Ishikawa (cell line): Measurements from ENCODE around the gene ATR.

Experiments
- CREB1 ChIP-seq: IDR thresholded peaks from 2 replicates; pipeline ENCODE4 v1.6.1; 2012; ENCODE audit warnings: low read depth
- EGR1 ChIP-seq: IDR thresholded peaks from 2 replicates; pipeline ENCODE4 v1.6.1; 2012
- EP300 ChIP-seq: IDR thresholded peaks from 2 replicates; pipeline ENCODE4 v1.6.1; 2012; ENCODE audit warnings: borderline replicate concordance
- FOXM1 ChIP-seq: IDR thresholded peaks from 2 replicates; pipeline ENCODE4 v1.6.1; 2012; ENCODE audit warnings: low read depth, borderline replicate concordance
- NFIC ChIP-seq: IDR thresholded peaks from 2 replicates; pipeline ENCODE4 v1.6.1; 2012
- RAD21 ChIP-seq: IDR thresholded peaks from 2 replicates; pipeline ENCODE4 v1.6.1; 2012; ENCODE audit warnings: low read depth
- TAF1 ChIP-seq: IDR thresholded peaks from 2 replicates; pipeline ENCODE4 v1.6.1; 2012; ENCODE audit warnings: low read depth, mild to moderate bottlenecking
- YY1 ChIP-seq: IDR thresholded peaks from 2 replicates; pipeline ENCODE4 v1.6.1; 2012; ENCODE audit warnings: low read depth
- TF ChIP-seq, protein P1 (sequence below): IDR thresholded peaks from 2 replicates; pipeline ENCODE4 v1.6.1; 2012
- TF ChIP-seq, protein P2 (sequence below): IDR thresholded peaks from 2 replicates; pipeline ENCODE4 v1.6.1; 2012; ENCODE audit warnings: low read depth, mild to moderate bottlenecking

DNA sequence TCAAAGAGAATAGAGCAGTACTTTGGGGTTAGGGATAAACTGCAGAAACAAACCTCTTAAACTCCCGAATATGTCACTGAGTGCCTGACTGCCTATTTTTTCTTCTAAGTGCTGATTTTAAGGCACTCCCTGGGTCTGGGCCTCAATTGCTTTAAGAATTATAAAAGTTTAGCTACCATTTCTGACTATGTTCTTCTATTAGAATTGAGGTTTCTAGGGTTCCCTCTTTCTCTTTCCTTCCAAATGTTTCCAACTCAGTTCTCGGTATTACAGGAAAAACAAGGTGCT is 46.6 kb upstream of the ATR start:
- TF ChIP-seq YY1: no peak
- TF ChIP-seq, protein P1, sequence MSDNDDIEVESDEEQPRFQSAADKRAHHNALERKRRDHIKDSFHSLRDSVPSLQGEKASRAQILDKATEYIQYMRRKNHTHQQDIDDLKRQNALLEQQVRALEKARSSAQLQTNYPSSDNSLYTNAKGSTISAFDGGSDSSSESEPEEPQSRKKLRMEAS: no peak
- no peak for TF ChIP-seq FOXM1
- TF ChIP-seq CREB1: no peak
- TF ChIP-seq EP300: no peak
- TF ChIP-seq NFIC: no peak
- no peak for TF ChIP-seq RAD21
- TF ChIP-seq TAF1: no peak
- TF ChIP-seq, protein P2, sequence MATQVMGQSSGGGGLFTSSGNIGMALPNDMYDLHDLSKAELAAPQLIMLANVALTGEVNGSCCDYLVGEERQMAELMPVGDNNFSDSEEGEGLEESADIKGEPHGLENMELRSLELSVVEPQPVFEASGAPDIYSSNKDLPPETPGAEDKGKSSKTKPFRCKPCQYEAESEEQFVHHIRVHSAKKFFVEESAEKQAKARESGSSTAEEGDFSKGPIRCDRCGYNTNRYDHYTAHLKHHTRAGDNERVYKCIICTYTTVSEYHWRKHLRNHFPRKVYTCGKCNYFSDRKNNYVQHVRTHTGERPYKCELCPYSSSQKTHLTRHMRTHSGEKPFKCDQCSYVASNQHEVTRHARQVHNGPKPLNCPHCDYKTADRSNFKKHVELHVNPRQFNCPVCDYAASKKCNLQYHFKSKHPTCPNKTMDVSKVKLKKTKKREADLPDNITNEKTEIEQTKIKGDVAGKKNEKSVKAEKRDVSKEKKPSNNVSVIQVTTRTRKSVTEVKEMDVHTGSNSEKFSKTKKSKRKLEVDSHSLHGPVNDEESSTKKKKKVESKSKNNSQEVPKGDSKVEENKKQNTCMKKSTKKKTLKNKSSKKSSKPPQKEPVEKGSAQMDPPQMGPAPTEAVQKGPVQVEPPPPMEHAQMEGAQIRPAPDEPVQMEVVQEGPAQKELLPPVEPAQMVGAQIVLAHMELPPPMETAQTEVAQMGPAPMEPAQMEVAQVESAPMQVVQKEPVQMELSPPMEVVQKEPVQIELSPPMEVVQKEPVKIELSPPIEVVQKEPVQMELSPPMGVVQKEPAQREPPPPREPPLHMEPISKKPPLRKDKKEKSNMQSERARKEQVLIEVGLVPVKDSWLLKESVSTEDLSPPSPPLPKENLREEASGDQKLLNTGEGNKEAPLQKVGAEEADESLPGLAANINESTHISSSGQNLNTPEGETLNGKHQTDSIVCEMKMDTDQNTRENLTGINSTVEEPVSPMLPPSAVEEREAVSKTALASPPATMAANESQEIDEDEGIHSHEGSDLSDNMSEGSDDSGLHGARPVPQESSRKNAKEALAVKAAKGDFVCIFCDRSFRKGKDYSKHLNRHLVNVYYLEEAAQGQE: no peak
- no peak for TF ChIP-seq EGR1
